HFFc6 (cell line): ENCODE measurements around the gene ITSN2. TPM values are rescaled to one million over a fixed set of nuclear protein-coding genes. Genes with fewer than 3 reads are reported as not detected.

Experiments
- DNase-seq: peaks from one replicate; pipeline ENCODE4 v3.0.0-alpha.2; 2018
- H3K27ac Mint-ChIP-seq: 2 replicates; pipeline ENCODE4 v1.8.0; 2020; ENCODE audit warnings: mild to moderate bottlenecking, mixed read lengths
- H3K27me3 Mint-ChIP-seq: 2 replicates; pipeline ENCODE4 v1.8.0; 2021; ENCODE audit warnings: mild to moderate bottlenecking, moderate library complexity, mixed read lengths; ENCODE audit not compliant: insufficient read depth
- H3K36me3 Mint-ChIP-seq: 2 replicates; pipeline ENCODE4 v1.8.0; 2021; ENCODE audit warnings: low read depth, mixed read lengths
- H3K4me1 Mint-ChIP-seq: 2 replicates; pipeline ENCODE4 v1.8.0; 2020; ENCODE audit warnings: low read depth, mixed read lengths
- H3K4me3 Mint-ChIP-seq: 2 replicates; pipeline ENCODE4 v1.8.0; 2020; ENCODE audit warnings: mild to moderate bottlenecking, moderate library complexity, mixed read lengths
- H3K9me3 Mint-ChIP-seq: 2 replicates; pipeline ENCODE4 v1.8.0; 2020; ENCODE audit warnings: mild to moderate bottlenecking, mixed read lengths
- CTCF ChIP-seq: fragments of 200-600 bp; sonication (generic); IDR thresholded peaks from 2 replicates; pipeline ENCODE4 v1.5.0; 2021; ENCODE audit warnings: antibody characterized with exemption, mild to moderate bottlenecking
- total RNA-seq, 6 experiments: library from RNA; stranded (reverse); fragmentation: NEBNext Ultra II Directional; extraction: Animal tissue kit (Norgen Biotek cat#: 25700); gene quantifications; 2 replicates in 1 of 6; 3 replicates in 5 of 6; pipeline ENCODE4 v1.2.3, GENCODE V29; 2021

The ITSN2 gene
- total RNA-seq, 6 experiments from 2014 or later = 26.2 to 32.3 (median 29.5) TPM

GRCh38 chr2:24334245-24334633 lies 26.1 kb downstream of the ITSN2 start:
- H3K27me3 Mint-ChIP-seq = no peaks in the 10 kb centered on the region
- no peaks in the 10 kb centered on the region for H3K4me1 Mint-ChIP-seq
- peaks cover 7% of the 10 kb centered on the region; the same call in 1 of the 2 replicates for H3K36me3 Mint-ChIP-seq
- no peak overlapping the region for H3K27ac Mint-ChIP-seq
- TF ChIP-seq CTCF = no peak
- no peak for DNase-seq
- H3K4me3 Mint-ChIP-seq = no peak overlapping the region
- H3K9me3 Mint-ChIP-seq = no peaks in the 10 kb centered on the region

GRCh38 chr2:24332791-24333540 lies 27.4 kb downstream of the ITSN2 start:
- Mint-ChIP-seq H3K27me3 (no peaks in the 10 kb centered on the region), H3K4me3 (no peak overlapping the region), H3K4me1 (no peaks in the 10 kb centered on the region), H3K36me3 (peaks cover 7% of the 10 kb centered on the region; the same call in 1 of the 2 replicates), H3K27ac (no peak overlapping the region), H3K9me3 (no peaks in the 10 kb centered on the region)
- DNase-seq = no peak
- no peak for TF ChIP-seq CTCF

GRCh38 chr2:24330161-24330560 lies 30.2 kb downstream of the ITSN2 start:
- Mint-ChIP-seq H3K9me3 (no peaks in the 10 kb centered on the region), H3K27me3 (no peaks in the 10 kb centered on the region), H3K4me3 (no peak overlapping the region), H3K36me3 (no peaks in the 10 kb centered on the region), H3K4me1 (no peaks in the 10 kb centered on the region), H3K27ac (no peak overlapping the region)
- DNase-seq = no peak
- TF ChIP-seq CTCF = no peak

GRCh38 chr2:24329700-24330099 lies 30.6 kb downstream of the ITSN2 start:
- Mint-ChIP-seq H3K27ac (no peak overlapping the region), H3K4me3 (no peak overlapping the region), H3K4me1 (no peaks in the 10 kb centered on the region), H3K27me3 (no peaks in the 10 kb centered on the region), H3K36me3 (no peaks in the 10 kb centered on the region), H3K9me3 (no peaks in the 10 kb centered on the region)
- TF ChIP-seq CTCF = no peak
- DNase-seq = no peak

GRCh38 chr2:24328010-24328409 lies 32.3 kb downstream of the ITSN2 start:
- no peak overlapping the region for H3K27ac Mint-ChIP-seq
- no peaks in the 10 kb centered on the region for H3K36me3 Mint-ChIP-seq
- no peak for DNase-seq
- H3K9me3 Mint-ChIP-seq = no peaks in the 10 kb centered on the region
- TF ChIP-seq CTCF = no peak
- H3K4me3 Mint-ChIP-seq = no peak overlapping the region
- H3K27me3 Mint-ChIP-seq = no peaks in the 10 kb centered on the region
- no peaks in the 10 kb centered on the region for H3K4me1 Mint-ChIP-seq
